Stimulated activated CD4-positive, alpha-beta T cell treated with anti-CD3 and anti-CD28 coated beads, Interleukin-4, amount 100 ng/mL, for 48 hours (primary cell): ENCODE results near the gene ARID5A.
A peak's percentile ranks its signal among the peaks of the same experiment; 100 is the strongest.
"Not testable (repeated sequence)": the region's sequence is repeated elsewhere in the genome, so short reads cannot be mapped to it uniquely, and the experiment has no call there.

ENCODE experiments used
- DNase-seq, 2 donors: peaks; one replicate each; pipeline ENCODE4 v3.0.0-alpha.2; 2020; ENCODE audit warnings: low read depth in 2 of 2

Gene ARID5A

DNA sequence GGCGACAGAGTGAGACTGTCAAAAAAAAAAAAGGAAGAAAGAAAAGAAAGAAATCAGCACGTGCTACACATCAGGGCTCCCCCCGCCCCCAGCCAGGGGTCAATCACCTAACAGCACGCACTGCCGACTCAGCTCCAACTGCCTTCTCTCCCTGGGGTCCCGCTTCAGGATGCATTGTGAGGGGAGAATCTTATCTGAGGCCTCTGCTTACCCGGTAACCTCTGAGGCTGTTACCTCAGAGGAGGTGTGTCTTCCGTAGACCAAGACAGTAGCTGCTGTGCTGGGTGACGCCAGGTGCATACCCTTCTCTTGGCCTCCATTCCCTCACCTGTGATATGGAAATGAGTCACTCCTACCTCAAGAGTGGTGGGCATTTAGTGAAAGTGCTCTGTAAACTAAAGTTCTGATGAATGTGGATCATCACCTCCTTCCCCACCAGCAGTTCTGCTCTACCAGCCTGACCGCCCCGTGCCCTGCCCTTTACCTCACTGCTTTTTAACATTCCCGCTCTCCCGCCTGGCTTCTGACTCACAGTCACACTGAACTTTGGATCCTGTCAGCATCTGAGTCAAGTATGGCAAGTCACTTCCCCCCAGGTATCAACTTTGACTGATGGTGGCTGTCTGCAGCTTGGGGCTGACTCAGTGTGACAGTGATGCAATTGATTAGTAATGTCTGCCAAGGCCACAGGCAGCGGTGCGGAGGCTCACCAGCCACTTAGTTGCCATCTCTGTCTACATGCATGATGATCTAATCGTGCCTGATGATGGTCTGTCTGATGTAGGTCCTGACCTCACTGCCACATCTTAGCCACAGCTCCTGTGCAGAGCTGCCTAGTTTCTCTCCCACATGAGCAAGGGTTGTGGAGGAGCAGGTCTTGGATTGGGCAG, 20.1 kb downstream of the ARID5A start:
- peak in 1 of 2 donors; percentile 63 for DNase-seq

DNA sequence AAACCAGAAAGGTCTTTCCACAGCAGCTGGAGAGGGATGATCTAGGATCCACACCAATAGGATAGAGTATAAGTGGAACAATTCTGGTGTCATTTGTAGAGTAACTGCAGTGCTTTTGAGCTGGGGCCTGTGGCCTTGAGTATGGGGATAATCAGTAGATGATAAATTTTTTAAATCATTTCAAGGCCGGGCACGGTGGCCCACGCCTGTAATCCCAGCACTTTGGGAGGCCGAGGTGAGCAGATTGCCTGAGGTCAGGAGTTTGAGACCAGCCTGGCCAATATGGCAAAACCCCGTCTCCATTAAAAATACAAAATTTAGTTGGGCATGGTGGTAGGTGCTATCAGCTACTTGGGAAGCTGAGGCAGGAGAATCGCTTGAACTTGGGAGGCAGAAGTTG, 20.9 kb downstream of the ARID5A start:
- not testable (repeated sequence) for DNase-seq

DNA sequence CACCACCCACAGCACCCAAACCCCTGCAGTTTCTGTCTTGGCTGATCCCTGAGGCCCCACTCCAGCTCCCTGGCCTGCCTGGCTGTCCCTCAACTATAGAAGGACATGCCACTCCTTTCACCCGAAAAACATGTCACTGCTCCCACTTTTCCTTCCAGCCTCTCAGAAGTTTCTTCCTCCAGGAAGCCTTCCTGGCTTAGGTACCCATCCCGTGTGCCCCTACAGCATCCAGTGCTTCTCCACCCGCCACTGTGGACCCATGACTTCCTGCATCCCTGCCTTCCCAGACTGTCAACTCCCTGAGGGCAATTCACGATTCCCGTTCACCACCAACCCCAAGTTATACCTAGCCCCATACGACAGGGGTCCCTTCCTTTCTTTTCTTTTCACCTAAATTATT, 21.5 kb downstream of the ARID5A start:
- DNase-seq, result no peak

DNA sequence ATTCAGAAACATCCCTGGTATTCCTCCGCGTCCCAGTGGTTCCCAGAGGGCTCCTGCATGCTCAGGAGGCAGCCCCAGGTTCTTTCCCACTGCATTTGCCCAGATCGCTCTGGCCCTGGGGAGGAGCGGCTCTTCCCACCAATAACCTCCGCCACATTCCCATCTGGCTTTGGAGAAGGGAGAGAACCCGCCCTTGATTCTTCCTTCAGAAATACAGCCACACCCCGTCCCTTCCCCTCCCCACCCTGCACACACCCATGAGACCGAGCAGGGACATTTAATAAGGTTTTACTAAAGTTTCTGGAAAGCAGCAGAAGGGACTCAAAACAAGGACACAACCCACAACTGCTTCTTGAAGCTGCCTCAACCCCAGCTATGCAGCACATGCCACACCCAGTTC, 21.9 kb downstream of the ARID5A start:
- no peak for DNase-seq

DNA sequence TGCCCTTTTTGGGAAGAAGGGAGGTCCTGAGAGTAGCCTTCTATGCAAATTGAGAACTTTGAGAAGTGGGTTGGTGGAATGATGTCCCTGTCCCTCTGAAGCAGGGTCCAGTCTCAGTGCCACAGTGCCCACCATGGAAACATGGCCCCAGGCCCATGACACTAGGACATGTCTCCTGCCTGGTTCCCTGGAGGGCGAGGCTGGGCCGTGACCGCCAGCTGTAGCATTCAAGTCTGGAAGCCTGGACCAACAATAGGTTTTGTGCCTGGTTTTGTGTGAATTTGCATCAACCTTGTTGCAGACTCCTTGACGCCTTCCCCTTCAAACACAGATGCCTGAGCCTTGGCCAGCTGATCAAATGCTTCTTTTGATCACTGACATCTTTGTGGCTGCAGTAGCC, 27.5 kb downstream of the ARID5A start:
- no peak for DNase-seq

DNA sequence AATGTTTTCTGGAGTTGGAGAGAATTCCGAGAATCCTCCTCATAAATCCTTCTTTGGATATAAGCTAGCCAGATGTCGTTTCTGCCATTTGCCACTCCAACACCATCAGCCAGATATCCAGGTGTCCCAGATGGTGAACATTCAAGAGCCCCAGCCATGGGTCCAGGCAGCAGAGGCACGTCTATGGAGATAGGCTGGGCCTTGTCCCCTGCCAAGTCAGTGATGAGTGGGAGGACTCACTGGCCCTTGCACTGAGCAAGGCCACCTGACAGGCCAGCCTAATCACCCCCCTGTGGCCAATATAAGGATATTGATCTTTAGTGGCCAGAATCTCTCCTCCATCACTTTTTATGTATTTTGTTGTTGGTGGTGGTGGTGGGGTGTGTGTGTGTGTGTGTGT, 28.0 kb downstream of the ARID5A start:
- no peak for DNase-seq

DNA sequence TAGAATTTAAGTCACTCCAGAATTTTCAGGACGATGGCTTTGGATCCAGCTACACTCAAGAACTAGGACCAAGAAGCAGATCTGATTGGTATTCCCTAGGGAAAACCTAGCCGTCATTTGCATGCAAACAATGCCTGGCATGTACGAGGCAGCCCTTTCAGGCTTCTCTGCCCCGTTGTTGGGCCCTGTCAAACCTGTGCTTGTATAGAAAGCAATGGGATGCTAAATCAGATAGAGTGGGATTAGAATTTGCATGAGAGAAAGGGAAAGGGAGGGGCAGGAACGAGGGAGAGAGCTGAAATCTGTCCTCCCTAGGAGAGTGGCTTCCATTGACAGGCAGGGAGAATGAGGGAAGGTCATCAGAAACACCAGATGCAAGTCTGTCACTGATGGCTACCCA, 28.6 kb downstream of the ARID5A start:
- no peak for DNase-seq

DNA sequence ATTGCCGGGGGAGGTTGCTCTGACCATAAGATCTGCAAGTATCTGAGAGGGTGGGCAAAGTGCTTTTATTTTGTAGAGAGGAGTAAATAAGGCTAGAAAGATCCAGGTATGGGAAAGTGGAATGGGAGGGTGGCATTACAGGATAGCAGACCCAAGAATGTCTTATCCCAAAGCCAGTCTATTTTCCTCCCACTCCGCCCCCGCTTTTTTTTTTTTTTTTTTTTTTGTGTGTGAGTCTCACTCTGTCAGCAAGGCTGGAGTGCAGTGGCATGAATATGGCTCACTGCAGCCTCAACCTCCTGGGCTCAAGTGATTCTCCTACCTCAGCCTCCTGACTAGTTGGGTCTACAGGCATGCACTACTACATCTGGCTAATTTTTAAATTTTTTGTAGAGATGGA, 31.5 kb downstream of the ARID5A start:
- DNase-seq, result no peak

DNA sequence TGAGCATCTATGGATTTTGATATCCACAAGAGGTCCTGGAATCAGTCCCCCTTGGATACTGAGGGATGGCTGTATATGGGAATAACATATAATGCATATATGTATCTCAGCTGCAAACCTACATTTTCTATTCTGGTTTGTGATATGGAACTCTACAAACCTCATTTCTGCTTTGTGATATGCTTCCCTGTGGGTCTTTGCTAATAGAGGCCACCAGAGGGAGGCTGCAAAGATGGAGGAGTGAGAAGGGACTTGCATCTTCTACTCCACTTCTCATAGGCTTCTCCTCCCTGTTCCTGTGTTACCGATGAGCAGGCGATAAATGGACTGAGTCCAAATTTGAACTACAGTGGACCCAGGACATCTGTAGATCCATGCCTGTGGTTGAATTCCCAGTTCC, 37.8 kb downstream of the ARID5A start:
- no peak for DNase-seq

DNA sequence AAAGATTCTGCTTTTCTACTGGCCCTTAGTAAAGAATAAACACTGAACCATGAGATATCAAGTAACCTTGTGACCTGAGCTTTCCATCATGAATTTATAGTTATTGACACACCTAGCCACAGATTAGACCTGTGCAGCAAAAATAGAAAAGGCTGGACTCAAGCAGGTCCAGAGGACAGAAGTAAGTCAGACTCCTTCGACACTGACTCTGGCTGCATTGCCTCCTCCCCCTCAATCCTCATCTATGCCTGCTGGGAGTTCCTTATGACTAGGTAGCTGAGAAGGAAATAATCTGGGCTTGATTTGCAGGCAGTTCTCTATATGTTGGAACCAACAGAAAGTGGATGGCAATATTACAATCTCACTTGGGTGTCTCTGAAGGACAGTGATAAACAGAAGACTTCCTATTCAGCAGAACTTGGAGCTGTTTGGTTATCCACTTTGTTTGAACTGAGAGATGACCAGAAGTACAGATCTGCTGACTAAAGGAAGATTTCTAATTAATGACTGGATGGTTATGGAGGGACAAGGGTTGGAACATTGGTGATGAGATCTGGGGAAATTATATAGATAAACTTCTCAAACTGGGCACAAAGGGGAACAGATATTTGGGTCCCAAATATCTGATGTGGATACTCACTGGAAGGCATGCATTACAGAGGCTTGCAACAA, 39.4 kb downstream of the ARID5A start:
- no peak for DNase-seq

DNA sequence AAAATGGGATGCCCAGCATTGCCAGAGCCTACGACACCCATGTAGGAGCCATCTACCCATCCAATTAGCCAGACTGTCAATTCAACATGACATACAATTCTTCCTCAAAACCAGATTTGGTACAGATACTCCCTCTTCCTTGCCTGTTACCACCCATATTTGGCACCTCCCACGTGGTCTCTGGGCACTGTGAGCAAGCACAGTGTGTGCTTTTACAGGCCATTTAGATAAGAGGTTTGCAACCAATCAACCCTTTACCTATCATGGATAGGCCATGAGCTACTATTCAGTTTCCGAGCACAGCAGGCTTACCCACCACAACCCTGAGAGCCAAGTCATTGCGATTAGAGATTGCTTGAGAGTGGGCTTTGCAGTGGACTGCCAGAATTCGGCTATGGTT, 40.9 kb downstream of the ARID5A start:
- no peak for DNase-seq

DNA sequence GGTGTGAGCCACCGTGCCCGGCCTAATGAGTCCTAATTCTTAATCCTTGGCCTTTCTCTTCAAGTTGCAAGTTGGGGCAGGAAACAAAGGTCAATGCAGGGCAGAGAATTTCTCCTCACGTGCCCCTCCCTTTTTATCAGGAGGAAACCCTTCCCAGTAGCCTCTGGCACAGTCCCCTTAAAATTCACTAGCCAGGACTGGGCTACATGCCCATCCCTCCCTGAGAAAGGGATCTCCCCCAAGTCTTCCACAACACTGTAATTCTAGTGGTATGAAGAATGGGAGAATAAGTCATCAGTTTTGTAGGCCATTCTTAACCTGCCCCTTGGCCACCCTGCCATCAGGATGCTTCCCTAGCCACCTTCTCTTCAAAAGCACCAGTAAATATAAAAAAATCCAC, 42.2 kb downstream of the ARID5A start:
- DNase-seq, result no peak

DNA sequence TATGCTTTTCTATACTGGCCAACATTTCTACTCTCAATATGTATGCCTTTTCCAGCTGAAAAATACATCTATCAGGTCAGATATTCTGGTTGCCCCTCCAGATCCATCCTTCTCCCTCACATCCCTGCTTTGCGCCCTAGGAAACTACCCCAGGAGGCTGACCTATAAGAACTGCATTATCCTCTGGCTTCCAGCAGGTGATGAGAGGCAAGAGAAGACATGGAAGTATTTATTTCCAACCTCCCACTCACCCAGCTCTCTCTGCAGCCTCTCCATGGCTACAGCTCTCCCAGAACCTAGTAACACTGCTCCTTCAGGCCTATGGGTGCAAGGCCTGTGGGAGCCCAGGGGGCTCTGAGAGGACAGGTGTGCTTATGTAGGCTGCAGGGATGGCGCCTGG, 42.9 kb downstream of the ARID5A start:
- no peak for DNase-seq

DNA sequence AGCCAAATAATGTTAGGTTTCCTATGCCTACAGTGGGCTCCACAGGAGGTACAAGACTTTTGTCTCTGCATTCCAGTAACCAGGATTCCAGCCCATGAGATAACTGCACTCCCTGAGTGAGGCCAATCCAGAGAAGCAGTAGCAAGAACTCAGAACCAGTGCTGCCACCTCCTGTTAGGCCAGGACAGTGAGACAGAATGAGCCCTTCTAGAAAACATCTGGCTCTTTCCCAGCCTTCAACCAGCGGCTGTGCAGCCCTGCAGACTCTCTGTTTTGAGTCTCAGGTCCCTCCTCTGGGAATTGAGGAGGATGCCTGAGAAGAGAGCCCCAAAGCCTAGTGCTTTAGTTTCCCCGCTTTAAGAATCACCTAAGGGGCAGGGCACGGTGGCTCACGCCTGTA, 44.2 kb downstream of the ARID5A start:
- no peak for DNase-seq

DNA sequence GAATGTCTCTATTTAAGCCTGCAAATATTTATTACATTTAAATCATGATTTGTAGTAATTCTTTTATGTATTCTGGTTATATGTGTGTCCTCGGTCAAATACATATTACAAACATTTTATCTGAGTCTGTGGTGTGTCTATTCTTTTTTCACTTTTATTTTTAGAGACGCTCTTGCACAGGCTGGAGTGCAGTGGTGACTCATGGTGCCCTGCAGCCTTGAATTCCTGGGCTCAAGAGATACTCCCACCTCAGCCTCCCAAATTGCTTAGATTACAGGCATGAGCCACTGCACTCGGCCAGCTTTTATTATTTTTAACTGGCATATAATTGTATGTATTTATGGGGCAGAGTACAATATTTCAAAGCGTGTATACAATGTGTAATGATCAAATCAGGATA, 47.5 kb downstream of the ARID5A start:
- no peak for DNase-seq

DNA sequence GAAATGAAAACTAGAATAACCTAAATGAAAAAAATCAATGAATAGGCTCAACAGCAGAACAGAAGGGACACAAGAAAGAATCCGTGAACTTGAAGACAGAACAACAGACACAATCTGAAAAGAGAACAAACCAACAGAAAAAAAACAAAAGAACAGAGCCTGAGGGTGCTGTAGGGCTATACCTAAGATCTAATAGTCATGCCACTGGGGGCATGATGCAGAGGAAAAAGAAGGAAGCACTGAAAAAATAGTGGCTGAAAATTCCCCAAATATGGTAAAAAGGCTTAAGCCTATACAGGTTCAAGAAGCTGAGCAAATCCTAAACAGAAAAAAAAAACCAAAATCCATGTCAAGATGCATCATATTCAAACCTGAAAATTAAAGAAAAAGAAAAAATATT, 51.3 kb downstream of the ARID5A start:
- no peak for DNase-seq

DNA sequence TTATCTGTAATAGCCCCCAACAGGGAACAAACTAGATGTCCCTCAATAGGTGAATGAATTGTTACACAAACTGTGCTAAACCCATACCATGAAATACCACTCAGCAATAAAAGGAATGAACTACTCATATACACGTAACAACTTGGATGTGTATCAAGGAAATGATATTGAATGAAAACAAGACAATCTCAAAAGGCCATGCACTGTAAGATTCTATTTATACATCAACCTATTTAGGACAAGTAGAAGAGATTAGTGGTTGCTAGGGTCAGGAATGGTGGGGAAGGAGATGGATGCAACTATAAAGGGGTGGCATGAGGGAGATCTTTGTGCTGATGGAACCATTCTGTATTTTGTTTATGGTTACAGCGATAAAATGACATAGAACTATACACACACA, 54.5 kb downstream of the ARID5A start:
- DNase-seq, result no peak

DNA sequence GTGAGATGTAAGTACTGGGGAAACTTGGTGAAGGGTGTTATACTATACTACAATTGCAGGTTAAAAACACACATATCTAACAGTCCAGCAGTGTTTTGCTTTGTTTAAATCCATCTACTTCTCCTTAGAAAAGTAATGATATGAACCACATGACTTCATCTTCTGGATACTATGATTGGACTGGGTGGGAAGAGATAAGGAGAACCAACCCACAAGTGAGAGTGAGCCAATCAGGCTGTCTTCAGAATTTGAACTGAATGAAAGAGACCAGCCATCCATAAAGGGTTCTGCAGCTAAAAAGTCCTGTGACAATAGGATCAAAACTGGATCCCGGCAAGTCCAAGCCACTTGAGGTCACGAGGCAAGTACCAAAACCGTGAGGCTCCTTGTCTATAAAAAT, 54.9 kb downstream of the ARID5A start:
- DNase-seq, result no peak

DNA sequence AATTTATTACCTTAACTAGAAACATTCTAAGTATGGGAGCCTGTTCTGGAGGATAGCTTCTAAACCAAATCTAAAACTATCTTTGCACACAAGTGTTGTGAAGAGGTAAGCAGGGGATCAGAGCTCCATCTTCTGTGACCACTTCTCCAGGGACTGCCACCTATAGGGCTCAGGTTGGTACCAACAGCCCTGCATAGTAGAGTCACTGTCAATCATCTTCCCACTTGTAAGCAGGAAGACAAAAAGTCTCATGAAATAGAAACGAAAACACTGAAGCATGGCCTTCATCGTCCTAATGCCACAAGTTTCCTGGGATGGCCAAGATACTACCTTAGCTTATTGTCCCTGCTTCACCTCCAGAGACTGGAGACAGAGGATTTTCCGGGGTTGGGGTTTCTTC, 57.7 kb downstream of the ARID5A start:
- no peak for DNase-seq

DNA sequence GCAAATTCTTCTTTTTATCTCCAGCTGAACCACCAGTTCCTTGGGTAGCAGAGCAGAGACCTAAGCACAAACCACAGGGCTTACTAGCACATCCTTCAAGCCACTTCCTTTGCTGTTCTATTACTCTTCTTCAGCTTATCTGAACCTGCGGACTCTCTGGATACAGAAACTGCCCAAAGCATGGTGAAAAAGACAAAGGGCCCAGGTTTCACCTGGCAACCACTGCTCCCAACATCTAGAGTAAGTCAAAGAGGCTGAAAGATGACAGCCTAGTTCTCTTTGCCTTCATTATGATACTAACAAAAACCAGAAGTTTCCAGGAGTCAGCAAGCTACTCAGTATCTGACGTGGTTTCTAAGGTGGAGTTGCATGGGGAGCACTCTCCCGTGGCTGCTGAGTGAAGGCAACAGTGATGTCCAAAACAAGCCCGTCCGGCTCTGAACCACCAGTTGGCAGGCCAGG, 58.2 kb downstream of the ARID5A start:
- no peak for DNase-seq

DNA sequence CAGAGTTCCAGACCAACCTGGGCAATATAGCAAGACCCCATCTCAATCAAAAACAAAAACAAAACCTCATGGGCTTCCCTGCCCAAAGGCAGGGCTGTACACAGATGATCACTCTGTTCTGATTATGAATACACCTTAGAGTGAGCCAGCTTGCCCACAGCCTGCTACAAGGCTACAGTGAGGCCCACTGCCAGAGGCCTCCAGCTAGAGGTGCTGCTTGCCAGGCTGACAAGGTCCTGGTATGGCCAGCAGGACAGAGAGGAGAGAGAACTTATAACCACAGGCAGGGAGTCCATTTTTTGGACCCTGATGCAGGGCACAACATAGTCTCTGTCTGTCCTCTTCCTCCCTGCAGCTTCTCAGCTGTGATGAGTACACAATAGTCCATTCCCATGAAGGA, 60.0 kb downstream of the ARID5A start:
- no peak for DNase-seq

DNA sequence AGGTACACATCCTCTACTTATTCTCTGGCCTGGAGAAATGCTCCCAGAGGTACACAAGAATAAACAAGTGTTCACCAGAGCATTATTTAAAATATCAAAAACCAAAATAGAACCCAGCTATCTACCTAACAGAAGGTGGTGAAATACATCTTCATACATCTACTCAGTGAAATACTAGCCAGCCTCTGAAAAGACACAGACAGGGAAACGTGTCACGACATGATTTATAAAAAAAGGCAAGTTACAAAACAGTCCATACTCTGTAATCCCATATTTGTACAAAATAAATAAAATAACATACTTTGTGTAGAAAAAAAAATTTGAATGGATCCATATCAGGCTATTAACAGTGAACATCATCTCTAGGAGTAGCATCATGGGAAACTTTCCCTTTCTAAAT, 63.4 kb downstream of the ARID5A start:
- DNase-seq, result no peak
